GM23338 (cell line): ENCODE measurements around the gene MAGEB3.

Source experiments
- CTCF ChIP-seq, 2 experiments: fragments of 200-600 bp in 1 of 2; sonication (generic) in 1 of 2; conservative IDR thresholded peaks; 2 replicates each; pipeline versions ENCODE4 v1.5.1 to v1.6.1; 2016 to 2017; ENCODE audit warnings: antibody characterized with exemption in 2 of 2, low read depth in 2 of 2, mild to moderate bottlenecking in 2 of 2, moderate library complexity in 1 of 2
- EZH2 ChIP-seq: fragments of 200-600 bp; sonication (generic); IDR thresholded peaks from one replicate; pipeline ENCODE4 v1.8.0; 2017; ENCODE audit warnings: antibody characterized with exemption, mild to moderate bottlenecking, low read depth; ENCODE audit not compliant: unreplicated experiment
- EZH2phosphoT487 ChIP-seq: fragments of 200-600 bp; sonication (generic); IDR thresholded peaks from one replicate; pipeline ENCODE4 v1.8.1; 2018; ENCODE audit warnings: antibody characterized with exemption; ENCODE audit not compliant: unreplicated experiment
- JUNB ChIP-seq: IDR thresholded peaks from one replicate; pipeline ENCODE4 v1.6.1; 2016; ENCODE audit warnings: antibody characterized with exemption; ENCODE audit not compliant: unreplicated experiment
- NANOG ChIP-seq: IDR thresholded peaks from 2 replicates; pipeline ENCODE4 v1.6.1; 2016; ENCODE audit warnings: antibody characterized with exemption, borderline replicate concordance
- POLR2AphosphoS5 ChIP-seq: IDR thresholded peaks from 2 replicates; pipeline ENCODE4 v1.6.1; 2016; ENCODE audit warnings: antibody characterized with exemption, low read depth
- REST ChIP-seq: IDR thresholded peaks from one replicate; pipeline ENCODE4 v1.6.1; 2018; ENCODE audit warnings: antibody characterized with exemption; ENCODE audit not compliant: unreplicated experiment
- ZNF331 ChIP-seq: fragments of 250-450 bp; sonication (Bioruptor Pico); IDR thresholded peaks from 2 replicates; pipeline ENCODE4 v1.5.0; 2020; ENCODE audit warnings: low read depth, mild to moderate bottlenecking, moderate library complexity
- ZNF462 ChIP-seq: fragments of 250-450 bp; sonication (Bioruptor Pico); IDR thresholded peaks from 2 replicates; pipeline ENCODE4 v1.5.0; 2020; ENCODE audit warnings: mild to moderate bottlenecking, moderate library complexity

- TF ChIP-seq REST (no peak), CTCF (conservative IDR thresholded peaks at IDR 0.05; ENCODE audit: low read depth in 2 of 2) (no peak), POLR2AphosphoS5 (no peak), EZH2phosphoT487 (no peak), NANOG (no peak), EZH2 (no peak), ZNF331 (CRISPR knock-in tag) (no peak), ZNF462 (CRISPR knock-in tag) (no peak), JUNB (no peak)
Observed at GRCh38 chrX:30241724-30242415, 11.4 kb downstream of the MAGEB3 start, which contains the start of gene MAGEB4.
